Measurements from ENCODE around the gene GDPD4.

Gene GDPD4

GRCh38 chr11:77215106-77215505, 86.4 kb downstream of the GDPD4 start:
- ChIA-PET POLR2A (ENCODE audit: low non-redundant PET) (no interaction called here), CTCF (interaction anchor here (0.7 kb wide), 1 partner anchor 21 kb away, joined by 3 read pairs; no protein-coding TSS in a partner anchor)
- H3K27ac ChIP-seq, result no peak overlapping the region
- DNase-seq (ENCODE audit: low spot score), result no peak
- TF ChIP-seq, protein P1, sequence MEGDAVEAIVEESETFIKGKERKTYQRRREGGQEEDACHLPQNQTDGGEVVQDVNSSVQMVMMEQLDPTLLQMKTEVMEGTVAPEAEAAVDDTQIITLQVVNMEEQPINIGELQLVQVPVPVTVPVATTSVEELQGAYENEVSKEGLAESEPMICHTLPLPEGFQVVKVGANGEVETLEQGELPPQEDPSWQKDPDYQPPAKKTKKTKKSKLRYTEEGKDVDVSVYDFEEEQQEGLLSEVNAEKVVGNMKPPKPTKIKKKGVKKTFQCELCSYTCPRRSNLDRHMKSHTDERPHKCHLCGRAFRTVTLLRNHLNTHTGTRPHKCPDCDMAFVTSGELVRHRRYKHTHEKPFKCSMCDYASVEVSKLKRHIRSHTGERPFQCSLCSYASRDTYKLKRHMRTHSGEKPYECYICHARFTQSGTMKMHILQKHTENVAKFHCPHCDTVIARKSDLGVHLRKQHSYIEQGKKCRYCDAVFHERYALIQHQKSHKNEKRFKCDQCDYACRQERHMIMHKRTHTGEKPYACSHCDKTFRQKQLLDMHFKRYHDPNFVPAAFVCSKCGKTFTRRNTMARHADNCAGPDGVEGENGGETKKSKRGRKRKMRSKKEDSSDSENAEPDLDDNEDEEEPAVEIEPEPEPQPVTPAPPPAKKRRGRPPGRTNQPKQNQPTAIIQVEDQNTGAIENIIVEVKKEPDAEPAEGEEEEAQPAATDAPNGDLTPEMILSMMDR (conservative IDR thresholded peaks at IDR 0.05; ENCODE audit: low read depth), result no peak

DNA sequence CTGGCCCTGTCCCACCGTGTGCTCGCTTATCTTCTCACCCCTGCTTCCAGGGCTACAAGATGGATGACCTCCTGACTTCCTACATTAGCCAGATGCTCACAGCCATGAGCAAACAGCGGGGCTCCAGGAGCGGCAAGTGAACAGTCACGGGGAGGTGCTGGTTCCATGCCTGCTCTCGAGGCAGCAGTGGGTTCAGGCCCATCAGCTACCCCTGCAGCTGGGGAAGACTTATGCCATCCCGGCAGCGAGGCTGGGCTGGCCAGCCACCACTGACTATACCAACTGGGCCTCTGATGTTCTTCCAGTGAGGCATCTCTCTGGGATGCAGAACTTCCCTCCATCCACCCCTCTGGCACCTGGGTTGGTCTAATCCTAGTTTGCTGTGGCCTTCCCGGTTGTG, 86.9 kb downstream of the GDPD4 start:
- no peak for DNase-seq (ENCODE audit: low spot score)
- H3K27ac ChIP-seq, result no peak overlapping the region
- TF ChIP-seq, protein P1 (conservative IDR thresholded peaks at IDR 0.05; ENCODE audit: low read depth), result no peak
- CTCF ChIA-PET, result interaction anchor here (0.7 kb wide), 1 partner anchor 21 kb away, joined by 3 read pairs; no protein-coding TSS in a partner anchor
- POLR2A ChIA-PET (ENCODE audit: low non-redundant PET), result no interaction called here

- no peak for DNase-seq (ENCODE audit: low spot score)
- H3K27ac ChIP-seq, result no peak overlapping the region
- TF ChIP-seq, protein P1 (conservative IDR thresholded peaks at IDR 0.05; ENCODE audit: low read depth), result no peak
- POLR2A ChIA-PET (ENCODE audit: low non-redundant PET), result no interaction called here
- CTCF ChIA-PET, result no interaction called here
Observed at GRCh38 chr11:77213589-77214428, 87.7 kb downstream of the GDPD4 start.

GRCh38 chr11:77213029-77213579, 88.4 kb downstream of the GDPD4 start:
- H3K27ac ChIP-seq, result no peak overlapping the region
- DNase-seq (ENCODE audit: low spot score), result no peak
- TF ChIP-seq, protein P1 (conservative IDR thresholded peaks at IDR 0.05; ENCODE audit: low read depth), result no peak
- ChIA-PET CTCF (no interaction called here), POLR2A (ENCODE audit: low non-redundant PET) (no interaction called here)

GRCh38 chr11:77212314-77213007, 89.0 kb downstream of the GDPD4 start:
- ChIA-PET CTCF (no interaction called here), POLR2A (ENCODE audit: low non-redundant PET) (no interaction called here)
- H3K27ac ChIP-seq, result no peak overlapping the region
- TF ChIP-seq, protein P1 (conservative IDR thresholded peaks at IDR 0.05; ENCODE audit: low read depth), result no peak
- no peak for DNase-seq (ENCODE audit: low spot score)

GRCh38 chr11:77211594-77212251, 89.8 kb downstream of the GDPD4 start:
- POLR2A ChIA-PET (ENCODE audit: low non-redundant PET), result interaction anchor here (0.6 kb wide), 1 partner anchor 403 kb away, joined by 3 read pairs; no protein-coding TSS in a partner anchor
- CTCF ChIA-PET, result no interaction called here
- no peak for DNase-seq (ENCODE audit: low spot score)
- TF ChIP-seq, protein P1 (conservative IDR thresholded peaks at IDR 0.05; ENCODE audit: low read depth), result no peak
- H3K27ac ChIP-seq, result no peak overlapping the region

Measured in RWPE1 (cell line).